GM10248 (cell line): ENCODE data around the gene NRXN2.

Experiments used
- CTCF ChIA-PET: fragments of 300-600 bp; sonication (Branson Sonifier 250); formaldehyde crosslinking; extraction: SDS; loops from one replicate; lab custom pipeline; 2021; ENCODE audit warnings: antibody characterized with exemption; lab: Yijun Ruan, JAX
- POLR2A ChIA-PET: fragments of 350-650 bp; sonication (Branson Sonifier 250); formaldehyde crosslinking; extraction: SDS; loops from one replicate; lab custom pipeline; 2020; ENCODE audit warnings: antibody characterized with exemption; lab: Yijun Ruan, JAX
- DNase-seq: peaks from one replicate; pipeline ENCODE4 v3.0.0; 2012; ENCODE audit errors: extremely low spot score
- CTCF ChIP-seq: IDR thresholded peaks from 2 replicates; pipeline ENCODE4 v1.5.1; 2012; ENCODE audit warnings: mild to moderate bottlenecking, low read depth; ENCODE audit errors: extremely low read depth, missing control alignments, control extremely low read depth

NRXN2 gene

GRCh38 chr11:64632654-64633053, 90.3 kb downstream of the NRXN2 start:
- ChIA-PET CTCF (interaction anchor here (1.0 to 1.4 kb wide), 2 partner anchors 17 to 19 kb away, joined by 3 to 6 read pairs; no protein-coding TSS in a partner anchor), POLR2A (no interaction called here)
- no peak for DNase-seq
- no peak for TF ChIP-seq CTCF

GRCh38 chr11:64632237-64632636, 90.8 kb downstream of the NRXN2 start:
- DNase-seq, result no peak
- ChIA-PET CTCF (no interaction called here), POLR2A (no interaction called here)
- no peak for TF ChIP-seq CTCF

DNA sequence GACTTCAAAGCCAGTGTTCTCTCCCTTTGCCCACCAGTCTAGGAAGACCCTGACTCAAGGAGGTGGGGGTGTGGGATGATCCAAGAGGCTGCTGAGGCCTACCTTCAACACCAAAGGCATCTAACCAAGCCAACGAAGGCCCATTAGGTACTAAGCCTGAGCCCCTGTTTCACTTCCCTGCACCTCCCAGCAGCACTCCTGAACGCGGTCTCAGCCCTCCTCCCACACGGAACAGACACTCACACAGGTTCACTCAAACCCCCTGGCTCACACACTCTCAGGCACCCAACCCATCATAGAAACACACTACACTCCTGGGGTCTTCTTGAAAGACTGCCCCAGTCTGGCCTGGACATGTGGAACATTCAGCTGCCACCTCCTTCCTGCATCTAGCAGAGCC, 91.3 kb downstream of the NRXN2 start:
- DNase-seq, result peak; percentile 50
- CTCF ChIA-PET, result no interaction called here
- TF ChIP-seq CTCF, result no peak
- POLR2A ChIA-PET, result no interaction called here

DNA sequence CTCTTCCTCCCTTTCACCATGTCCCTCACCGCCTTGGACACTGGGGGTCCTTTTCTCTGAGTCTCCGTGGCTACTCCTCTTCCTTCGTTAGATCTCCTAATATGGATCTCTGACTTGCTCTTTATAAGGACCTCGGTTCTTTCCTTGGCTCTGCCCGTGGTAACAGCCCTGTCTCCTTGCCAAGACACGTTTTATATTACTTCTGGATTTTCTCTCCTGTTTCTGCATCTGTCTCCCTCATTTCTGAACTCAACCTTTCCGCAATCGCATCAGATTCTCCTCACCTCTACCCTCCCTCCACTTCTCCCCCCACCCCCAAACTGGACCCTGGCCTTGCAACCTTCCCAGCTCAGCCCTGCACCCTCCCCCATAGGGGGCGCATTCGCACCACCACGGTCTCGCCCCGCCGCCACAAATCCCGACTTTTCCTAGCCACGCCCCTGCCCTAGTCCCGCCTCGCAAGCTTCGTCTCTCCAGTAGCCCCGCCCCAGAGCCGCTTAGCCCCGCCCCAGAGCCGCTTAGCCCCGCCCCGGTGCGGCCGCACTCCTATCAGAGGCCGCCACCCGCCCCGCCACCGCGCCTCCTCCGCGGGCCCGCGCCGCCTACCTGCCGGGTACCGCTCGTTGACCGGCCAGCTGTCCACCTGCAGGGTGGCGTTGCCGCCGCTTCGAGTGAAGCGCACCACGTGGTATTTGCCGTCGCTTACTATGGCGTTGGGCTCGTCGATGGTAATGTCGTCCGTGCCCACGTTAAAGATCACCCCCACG, 93.0 kb downstream of the NRXN2 start:
- TF ChIP-seq CTCF, result no peak
- no peak for DNase-seq
- CTCF ChIA-PET, result no interaction called here
- POLR2A ChIA-PET, result no interaction called here

DNA sequence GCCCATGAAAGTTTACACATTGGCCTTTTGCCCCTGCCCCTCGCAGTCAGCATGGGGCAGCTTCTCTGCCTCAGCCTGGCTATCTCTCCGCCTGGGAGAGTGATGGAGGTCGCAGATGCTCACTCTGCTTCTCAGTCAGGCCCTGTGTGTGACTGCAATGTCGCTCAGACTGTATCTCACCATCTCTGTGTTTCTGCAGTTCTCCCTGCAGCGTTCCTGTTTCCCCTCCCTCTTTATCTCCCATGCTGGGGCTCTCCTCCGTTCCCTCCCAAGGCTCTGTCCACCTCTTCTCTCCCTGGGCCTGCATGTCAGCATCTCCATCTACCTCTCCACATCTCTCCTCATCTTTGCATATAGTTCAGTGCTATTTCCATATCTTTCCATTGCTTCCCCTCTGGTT, 93.9 kb downstream of the NRXN2 start:
- TF ChIP-seq CTCF, result no peak
- DNase-seq, result no peak
- ChIA-PET CTCF (no interaction called here), POLR2A (no interaction called here)

- POLR2A ChIA-PET, result no interaction called here
- no peak for TF ChIP-seq CTCF
- DNase-seq, result no peak
- CTCF ChIA-PET, result no interaction called here
Observed at GRCh38 chr11:64628596-64628995, 94.4 kb downstream of the NRXN2 start.
